Measurements from ENCODE around the gene MRPL19.

Gene MRPL19

DNA sequence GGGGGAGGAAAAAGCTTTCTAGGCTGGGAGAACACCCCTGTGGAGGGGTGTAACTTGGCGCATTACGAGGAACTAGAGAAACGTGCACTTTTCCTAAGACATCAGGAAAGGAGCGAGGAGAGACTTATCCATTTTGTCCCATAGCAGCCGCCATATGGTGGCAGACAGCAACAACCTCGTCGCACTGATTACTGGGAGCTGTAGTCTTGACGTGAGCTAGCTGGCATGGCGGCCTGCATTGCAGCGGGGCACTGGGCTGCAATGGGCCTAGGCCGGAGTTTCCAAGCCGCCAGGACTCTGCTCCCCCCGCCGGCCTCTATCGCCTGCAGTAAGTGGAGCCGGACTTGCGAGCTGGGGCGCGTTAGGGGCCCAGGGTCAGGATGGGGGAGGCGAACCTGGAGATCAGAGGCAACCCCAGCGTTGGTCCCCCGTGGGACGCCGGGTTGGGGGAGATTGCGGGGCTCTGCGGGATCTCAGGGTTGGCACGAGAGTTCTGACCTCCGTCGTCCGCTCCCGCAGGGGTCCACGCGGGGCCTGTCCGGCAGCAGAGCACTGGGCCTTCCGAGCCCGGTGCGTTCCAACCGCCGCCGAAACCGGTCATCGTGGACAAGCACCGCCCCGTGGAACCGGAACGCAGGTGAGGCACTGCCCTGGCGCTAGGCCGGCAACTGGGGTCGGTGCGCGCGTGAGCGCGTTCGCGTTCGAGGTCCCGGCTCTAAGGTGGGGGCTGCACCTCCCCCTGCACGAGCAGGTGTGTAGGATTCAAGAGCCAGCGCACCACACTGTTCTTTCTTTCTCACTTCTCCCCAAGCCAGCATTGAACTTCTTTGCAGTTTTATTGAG lies at the start of gene MRPL19:
Gene MRPL19, plus strand, starts transcription at position 201 of the 843 bp plus-strand sequence. Its CDS starts 25 bp downstream, at position 226.
- peak; percentile 59 for DNase-seq

DNA sequence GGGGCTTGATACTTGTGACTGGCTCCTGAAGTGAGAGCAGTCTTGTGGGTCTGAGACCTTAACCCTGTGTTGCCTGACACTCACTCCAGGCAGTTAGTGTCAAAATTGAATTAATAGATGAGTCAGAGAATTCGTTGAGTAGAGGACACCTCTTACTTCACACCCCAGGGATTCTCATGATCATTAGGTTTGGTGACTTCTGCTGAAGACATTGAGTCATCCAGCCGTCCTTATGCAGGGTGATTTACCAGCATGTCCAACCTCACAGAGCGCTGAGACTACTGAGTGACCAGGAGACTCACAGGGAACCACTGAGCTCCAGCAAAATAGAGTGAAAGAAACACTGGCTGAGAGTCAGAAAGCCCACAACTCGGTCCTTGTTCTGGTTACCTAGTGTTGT lies 49.8 kb upstream of the MRPL19 start:
- DNase-seq, result no peak

DNA sequence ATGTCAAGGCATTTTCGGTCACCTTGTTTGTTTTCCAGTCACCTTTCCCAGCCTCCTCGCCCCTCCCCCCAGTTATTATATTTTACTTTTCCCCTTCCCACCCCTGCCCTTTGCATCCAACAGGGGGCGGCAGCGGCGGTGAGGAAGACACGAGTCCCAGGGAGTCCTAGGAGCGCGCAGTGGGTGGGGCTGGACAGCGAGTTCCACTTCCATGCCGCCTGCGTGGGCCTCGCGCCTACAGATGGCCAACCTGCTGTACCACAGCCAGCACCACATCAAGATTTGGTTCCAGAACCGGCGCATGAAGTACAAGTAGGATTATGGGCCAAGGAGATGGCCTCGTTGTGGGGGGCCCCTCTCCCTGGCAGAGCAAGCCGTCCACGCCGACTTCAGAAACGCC lies 48.6 kb upstream of the MRPL19 start:
- DNase-seq, result no peak

DNA sequence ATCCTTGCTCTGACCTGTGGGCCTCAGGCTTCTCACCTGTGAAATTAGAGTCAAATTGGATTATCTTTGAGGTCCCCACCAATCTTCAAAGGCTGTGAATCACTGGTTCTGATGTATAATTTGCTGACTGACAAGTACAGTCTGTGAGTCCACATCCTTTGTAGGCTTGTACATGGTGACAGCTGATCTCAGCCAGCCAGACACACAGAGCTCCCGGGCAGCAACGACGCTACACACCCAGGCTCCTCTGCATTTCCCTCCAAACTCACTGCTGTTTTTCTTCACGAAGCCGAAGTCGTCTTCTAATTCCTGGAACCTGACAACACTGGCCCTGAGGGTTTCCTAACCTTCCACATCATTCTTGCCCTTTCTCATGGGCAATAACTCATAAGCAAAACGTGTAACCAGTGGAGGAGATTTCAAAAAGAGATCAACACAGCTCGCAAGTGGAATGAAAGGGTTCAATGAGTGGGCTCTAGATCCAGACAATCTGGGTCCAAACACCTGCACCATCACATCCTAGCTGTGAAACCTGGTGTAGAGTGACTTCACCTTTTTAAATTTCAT lies 47.9 kb upstream of the MRPL19 start:
- no peak for DNase-seq

DNA sequence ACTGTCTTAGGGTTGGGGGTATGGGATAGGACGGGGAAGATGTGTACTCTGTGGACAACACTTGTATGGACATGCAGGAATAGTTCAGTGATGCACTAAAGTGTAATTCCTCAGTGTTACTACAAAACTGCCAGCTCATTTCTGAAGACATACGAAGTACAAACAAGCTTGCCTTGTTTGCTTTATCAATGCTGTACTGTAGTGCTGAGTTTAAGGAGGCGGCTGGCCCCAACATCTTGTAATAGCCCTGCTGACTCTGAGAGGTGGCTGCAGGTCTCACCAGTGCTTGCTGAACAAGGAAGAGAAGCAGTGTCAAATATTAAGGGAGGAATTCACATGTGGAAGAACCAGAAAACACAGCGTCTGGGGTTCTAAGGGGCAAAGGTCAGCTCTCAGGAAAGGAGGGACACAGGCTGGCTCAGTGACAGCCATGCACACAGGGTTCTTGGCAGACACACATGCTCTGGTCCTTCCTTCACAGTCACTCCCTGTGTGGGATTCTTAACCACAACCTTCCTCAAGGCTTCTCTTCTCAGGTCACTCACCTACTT lies 46.0 kb upstream of the MRPL19 start:
- DNase-seq, result no peak

DNA sequence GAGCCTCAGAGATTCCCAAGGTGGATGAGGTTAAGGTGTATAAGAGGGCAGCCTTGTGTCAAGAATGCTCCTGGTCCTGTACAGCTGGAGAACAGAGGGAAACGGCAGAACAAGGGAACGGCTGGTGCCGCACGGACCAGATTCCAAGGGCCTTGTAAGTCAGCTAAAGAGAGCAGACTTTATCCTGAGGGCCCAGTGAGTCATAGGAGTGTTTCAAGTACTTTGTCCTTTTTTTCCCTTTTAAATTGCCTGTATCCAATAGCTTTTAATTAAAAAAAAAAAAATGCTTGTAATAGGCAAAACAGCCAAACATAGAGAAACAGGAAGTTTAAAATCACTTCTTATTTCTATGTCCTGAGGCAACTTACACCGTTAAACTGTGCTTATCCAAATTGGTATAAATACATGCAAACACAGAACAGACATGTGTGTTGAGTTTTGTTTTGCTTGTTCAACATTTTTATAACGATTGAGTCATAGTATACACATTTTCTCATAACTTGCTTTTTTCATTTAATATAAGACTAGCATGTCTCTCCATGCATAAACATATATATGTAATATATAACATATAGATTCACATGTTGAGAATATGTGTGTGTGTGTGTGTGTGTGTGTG lies 43.8 kb upstream of the MRPL19 start:
- DNase-seq, result no peak

DNA sequence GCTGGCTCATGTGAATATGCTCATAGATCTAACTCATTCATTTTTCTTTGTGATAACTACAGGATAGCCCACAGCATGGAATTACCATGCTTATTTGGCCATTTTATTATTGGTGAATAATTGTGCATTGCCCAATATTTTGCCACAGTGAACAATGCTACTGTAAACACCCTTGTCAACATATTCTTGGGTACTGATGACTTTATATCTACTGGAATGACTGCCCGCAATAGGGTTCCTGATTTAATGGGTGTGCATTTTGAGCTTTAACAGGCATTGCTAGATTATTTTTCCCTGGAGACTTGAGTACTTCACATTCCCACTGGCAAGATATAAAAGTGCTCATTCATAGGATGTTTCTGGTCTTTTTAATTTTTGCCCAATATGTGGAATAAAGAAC lies 43.1 kb upstream of the MRPL19 start:
- no peak for DNase-seq

DNA sequence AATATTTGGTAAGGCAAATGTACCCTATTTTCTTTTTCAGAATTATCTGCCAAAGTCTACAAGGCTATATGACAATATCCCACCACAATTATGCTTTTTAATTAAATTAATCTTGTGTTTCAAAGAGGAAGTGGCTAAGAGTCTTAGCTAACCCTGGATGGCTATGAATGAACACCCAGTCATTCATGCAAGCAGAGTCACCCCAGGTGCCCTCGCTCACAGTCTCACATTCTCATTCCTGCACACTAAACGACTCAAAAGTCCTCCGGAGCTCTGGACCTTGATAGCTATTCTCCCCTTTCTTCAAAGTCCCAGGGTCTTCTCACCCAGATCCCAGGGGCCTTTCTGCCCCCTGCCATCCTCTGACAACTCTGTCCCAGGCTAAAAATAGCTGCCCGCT lies 42.1 kb upstream of the MRPL19 start:
- DNase-seq, result no peak

DNA sequence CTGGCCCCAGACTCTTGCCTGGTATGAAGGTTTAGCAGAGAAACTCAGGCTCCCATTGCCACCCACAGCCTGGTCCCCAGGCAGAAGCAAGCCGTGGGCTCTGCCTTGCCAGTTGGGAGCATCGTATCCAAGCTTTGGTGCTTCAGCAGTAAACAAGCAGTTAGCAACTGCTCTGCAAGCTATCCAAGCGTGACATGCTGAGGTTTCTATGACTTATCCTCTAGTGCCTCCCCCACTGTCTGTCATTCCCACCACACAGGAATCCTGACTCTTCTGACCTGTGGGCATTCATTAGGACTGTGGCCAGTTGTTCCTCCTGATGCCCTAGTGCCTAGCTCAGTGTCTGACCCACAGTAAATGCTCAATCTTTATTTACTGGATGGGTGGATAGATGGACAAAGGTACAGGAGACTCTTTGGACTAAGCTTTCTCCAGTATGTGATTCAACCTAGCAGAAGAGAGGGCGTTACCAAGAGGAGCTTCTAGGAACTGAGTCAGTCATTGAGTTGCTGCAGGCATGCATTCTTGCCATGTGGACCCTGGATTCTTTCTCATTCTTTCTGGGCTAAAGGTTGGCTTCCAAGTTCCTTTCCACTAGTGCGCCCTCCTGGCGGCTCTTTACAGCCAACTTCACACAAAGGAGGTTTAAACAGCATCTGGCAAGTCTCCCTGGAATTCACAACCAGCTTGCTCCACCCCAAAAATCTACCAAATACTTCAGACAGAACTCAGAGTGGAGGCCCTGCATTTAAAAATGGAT lies 40.6 kb upstream of the MRPL19 start:
- DNase-seq, result no peak

DNA sequence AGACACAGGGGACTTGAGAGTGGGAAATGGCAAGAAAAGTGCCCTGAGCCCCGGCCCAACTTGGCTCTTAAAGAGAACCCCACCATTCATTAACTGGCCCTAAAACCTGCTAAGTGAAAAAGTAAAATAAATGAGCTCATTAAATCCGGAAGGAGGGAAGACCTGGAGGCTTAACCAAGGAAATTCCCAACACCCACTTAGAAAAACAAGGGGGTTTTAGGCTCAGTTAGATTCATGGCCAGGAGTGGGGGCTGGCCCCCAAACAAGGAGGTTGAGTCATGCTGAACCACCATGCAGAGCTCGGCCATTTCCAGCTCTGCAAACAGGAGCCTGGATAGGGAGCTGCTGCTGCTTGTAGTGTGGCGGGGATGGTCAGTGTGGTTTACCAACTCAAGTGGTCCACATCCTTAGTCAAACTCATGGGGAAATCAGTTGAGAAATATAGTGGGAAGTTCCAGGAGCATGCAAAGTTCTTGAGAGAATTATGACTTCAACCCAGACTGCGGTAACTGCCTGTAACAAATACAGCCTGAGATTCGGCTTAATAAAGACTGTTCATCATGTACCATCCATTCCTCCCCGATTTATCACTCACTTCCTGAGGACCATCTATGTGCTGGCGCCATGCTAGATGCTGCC lies 39.7 kb upstream of the MRPL19 start:
- DNase-seq, result no peak

DNA sequence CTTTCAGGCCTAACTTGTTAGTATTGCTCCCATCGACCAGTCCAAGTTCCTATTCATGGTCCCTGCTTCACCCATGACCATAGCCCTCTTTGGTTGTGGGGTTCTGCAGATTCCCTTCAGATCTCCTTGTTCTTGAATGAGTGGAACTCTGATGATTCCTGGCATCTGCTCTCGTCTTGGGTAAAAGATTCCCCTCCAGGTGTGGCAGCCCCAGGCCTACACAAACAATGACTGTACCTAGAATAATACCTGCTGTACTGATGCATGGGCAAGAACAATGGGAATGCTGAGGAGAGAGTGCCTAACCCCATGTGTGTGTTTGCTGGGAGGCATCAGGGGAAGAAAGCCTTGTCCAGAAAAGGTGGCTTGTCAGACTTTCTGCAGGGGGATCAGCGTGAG lies 39.2 kb upstream of the MRPL19 start:
- no peak for DNase-seq

DNA sequence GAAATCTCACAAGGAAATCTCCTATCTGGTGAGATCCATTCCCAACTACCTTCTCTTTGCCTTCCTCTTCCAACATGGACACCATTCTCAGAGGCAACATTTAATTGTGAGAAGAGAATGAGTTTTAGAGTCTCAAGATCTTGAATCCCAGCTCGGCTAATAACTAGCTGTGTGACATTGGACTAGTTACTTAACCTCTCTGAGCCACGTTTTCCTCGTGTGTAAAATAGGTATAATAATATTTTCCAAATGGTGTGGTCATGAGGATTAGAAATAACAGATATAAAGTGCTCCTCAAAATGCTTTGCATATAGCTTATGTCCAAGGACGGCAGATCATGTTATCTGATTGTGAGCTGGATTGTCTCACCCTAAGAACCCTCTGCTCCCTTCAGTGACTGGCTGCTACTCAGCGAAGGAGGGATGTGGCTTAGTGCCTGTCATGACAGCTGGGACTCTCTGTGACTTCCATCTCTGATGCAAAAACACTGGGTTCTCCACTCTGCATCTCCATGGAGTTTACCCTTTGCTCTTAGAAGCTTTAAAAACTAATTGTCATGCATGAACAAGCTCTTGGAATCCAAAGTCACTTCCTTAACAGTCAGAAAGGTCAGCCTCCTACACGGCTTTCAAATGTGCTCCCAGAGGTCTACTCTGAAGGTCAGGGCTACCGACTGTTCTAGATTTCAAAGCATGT lies 38.4 kb upstream of the MRPL19 start:
- no peak for DNase-seq

DNA sequence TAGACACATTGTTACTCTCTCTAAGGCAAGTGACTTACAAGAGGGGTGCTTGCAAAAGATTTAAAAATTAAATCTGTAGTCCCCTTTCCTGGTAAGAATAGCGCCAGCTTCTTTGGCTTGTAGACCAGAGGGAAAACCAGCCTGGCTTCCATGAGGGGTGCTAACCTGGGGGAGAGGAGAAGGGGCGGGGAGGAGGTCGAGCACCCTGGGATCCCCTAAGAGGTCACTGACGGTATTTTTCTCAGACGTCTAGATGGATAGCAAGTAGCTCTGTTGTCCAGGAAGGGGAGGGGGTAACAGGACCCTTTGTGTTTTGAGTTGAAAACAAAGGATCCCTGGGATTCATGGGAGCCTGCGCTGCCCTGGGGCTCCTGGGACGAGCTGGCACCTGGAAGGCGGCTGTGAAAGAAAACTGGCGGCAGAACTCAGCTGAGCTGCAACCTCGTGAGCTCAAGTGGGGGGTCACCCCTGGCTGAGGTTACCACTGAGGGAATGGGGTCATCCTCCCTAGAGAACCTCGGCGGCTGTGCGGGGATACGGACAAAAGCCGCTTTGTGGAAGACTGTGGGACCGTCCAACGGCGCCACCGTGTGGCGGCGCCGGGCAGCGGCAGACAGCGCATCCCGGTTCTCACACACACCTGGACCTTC lies 37.8 kb upstream of the MRPL19 start:
- peak; percentile 33 for DNase-seq

DNA sequence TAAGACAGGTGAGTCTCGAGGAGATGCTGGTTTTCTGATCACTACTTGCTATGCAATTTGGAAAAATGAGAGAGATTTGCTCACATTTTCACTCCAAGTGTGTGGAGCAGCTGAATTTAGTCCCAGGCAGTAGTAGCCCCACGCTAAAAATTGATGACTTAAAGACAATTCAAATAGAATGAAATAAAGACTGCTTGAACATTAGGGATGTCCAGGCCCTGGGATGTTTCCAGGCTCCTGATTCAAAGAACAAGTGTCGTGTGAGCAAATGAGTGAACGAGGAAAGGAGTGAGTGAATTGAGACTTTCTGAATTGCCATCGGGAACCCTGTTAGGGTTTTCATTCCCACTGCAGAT lies 37.3 kb upstream of the MRPL19 start:
- DNase-seq, result no peak

DNA sequence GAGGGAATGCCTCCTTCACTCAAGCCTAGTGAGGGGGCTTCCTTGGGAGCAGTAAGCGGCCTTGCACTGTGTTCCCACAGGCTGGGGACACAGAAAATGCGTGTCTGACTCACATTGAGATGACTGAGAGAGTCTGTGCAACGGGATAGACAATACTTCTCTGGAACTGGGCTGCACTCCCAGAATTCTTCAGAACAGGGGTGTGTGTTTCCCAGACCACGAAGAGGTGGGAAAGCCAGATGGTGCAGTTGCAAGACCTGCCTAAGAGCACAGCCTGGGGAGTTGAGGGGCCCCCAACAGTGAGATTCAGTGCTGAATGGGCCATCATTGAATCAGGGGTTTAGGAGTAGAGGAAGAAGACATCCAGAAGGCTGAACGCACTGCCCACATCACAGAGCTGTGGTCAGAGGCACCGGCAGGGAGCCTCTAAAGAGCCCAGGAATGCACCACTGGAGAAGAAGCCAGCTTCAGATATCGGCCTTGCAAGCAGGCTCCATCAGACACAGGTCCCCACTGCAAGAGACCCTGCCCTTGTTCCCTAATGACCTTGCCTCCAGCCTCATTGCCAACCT lies 36.6 kb upstream of the MRPL19 start:
- no peak for DNase-seq

DNA sequence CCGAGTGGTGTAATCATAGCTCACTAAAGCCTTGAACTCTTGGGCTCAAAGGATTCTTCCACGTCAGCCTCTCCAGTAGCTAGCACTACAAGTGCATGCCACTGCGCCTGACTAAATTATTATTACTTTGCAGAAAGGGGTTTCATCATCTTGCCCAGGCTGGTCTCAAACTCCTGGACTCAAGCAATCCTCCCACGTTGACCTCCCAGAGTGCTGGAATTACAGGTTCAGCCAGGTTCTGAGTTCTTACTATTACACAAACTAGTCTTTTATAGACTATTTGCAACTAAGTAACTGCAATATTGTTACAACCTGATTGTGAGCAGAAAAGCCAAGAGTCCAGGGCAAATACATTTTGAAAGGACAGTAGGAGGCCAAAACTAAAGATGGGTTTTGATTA lies 35.9 kb upstream of the MRPL19 start:
- no peak for DNase-seq

DNA sequence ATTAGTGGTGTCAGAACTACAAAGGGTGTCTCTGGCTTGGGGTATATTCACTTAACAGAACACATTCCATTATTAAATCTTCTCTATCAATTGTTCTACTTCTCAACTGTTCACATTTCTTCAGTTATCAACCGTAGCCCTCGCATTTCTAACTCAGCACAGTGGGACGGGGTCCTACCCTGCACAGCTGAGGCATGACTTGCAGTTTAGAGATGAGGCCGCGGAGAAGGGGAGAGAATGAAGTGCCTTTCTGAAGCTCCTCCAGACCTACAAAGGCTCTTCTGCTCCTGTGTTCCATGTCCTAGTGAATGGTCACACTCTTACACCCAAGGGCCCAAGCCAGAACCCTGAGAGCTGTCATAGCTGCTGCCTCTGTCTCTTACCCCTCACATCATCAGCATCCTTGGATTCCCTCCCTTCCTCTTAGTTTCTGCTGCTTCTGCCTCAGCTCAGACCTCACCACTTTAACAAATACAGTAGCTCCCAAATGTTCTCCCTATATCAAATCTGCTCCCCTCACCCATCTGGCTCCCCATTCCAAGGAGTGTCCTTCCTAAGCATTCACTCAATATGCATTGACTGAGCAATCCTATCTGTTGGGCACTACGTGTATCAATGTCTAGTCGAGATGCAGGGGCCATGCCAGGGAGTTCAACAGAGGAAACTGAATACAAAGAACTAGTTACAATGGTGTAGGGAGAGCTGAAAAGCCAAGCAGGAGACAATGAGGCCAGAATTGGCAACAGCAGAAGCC lies 34.3 kb upstream of the MRPL19 start:
- DNase-seq, result no peak

DNA sequence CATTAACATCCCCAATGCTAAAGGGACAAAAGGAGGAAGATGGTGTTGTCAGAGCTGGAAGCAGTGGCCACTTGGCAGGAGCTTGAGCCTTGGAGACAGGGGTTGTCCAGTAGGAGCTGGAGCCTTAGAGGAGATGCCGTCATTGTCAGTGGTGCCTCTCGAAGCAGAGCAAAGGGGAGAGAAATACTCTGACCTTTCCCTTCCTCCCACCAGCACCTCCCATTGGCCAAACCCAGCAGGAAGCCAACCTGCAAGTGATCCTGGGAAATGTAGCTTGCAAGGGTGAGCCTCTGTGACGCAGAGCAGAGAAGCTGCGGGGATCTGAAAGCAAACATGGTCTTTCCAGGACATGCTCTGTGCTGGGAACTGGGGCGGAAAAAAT lies 33.7 kb upstream of the MRPL19 start:
- no peak for DNase-seq

DNA sequence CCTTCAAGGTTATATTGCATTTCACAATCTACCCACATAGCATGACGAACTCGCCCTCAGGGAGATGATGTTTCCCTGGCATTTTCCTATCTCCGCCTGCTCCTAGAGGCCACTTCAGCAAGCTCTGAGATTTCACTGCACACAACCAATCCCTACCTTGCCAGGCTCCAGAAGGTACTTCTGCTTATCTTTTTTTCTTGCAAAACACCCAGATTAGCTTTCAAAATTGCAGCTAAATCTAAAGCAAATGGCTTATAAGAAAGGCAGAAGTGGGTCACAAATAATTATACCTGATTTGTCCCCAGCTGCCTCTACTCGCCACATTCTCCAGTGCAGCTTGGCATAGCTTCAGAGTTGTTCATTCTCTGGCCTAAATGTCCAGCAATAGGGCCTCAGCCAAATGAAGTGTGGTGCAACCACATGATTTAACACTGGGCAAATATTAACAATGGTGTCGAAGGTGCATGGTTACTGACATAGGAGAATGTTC lies 32.4 kb upstream of the MRPL19 start:
- DNase-seq, result no peak

DNA sequence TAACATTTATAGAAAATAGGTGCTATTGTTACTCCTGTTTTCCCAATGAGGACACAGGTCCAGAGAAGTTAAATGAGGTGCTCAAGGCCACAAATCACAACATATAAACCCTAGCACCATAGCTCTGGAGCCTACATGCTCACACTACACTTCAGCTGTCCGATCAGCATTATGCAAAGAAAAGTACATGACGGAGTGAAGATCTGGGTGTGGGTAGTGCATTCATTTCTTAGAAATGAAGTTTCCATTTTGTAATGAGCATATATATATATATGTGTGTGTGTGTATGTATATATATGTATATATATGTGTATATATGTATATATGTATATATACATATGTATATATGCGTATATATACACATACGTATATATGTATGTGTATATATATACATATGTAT lies 30.2 kb upstream of the MRPL19 start:
- DNase-seq, result no peak

All from NCI-H1092 (cell line).